GM23248 (cell line): ENCODE data around the gene NFKBIE. TPM values are rescaled to one million over a fixed set of nuclear protein-coding genes. Genes with fewer than 3 reads are reported as not detected.
"Not testable (repeated sequence)": the region's sequence is repeated elsewhere in the genome, so short reads cannot be mapped to it uniquely, and the experiment has no call there.

Source experiments
- DNase-seq: peaks from one replicate; pipeline ENCODE4 v3.0.0-alpha.2; 2015
- H2AFZ ChIP-seq: fragments of 200-600 bp; sonication (generic); 2 replicates; pipeline ENCODE4 v1.6.1; 2016; ENCODE audit warnings: antibody characterized with exemption
- H3F3A ChIP-seq: fragments of 200-600 bp; sonication (generic); 2 replicates; pipeline ENCODE4 v1.6.1; 2016; ENCODE audit warnings: mild to moderate bottlenecking, antibody characterized with exemption, mixed run types; ENCODE audit not compliant: insufficient read depth
- H3K27ac ChIP-seq: fragments of 200-600 bp; sonication (generic); 2 replicates; pipeline ENCODE4 v1.5.1; 2016; ENCODE audit warnings: mild to moderate bottlenecking
- H3K27me3 ChIP-seq: fragments of 200-600 bp; sonication (generic); replicated peaks from 2 replicates; pipeline ENCODE4 v1.6.1; 2016; ENCODE audit warnings: mild to moderate bottlenecking; ENCODE audit not compliant: insufficient read depth
- H3K36me3 ChIP-seq: fragments of 200-600 bp; sonication (generic); 2 replicates; pipeline ENCODE4 v1.6.1; 2016; ENCODE audit warnings: low read depth, mild to moderate bottlenecking
- H3K4me1 ChIP-seq: fragments of 200-600 bp; sonication (generic); 2 replicates; pipeline ENCODE4 v1.6.1; 2016; ENCODE audit warnings: mild to moderate bottlenecking; ENCODE audit not compliant: insufficient read depth
- H3K4me2 ChIP-seq: fragments of 200-600 bp; sonication (generic); one replicate; pipeline ENCODE4 v1.6.1; 2016; ENCODE audit warnings: mild to moderate bottlenecking; ENCODE audit not compliant: unreplicated experiment
- H3K4me3 ChIP-seq: fragments of 200-600 bp; sonication (generic); 2 replicates; pipeline ENCODE4 v1.5.1; 2016; ENCODE audit warnings: mild to moderate bottlenecking
- H3K79me2 ChIP-seq: fragments of 200-600 bp; sonication (generic); 2 replicates; pipeline ENCODE4 v1.6.1; 2016; ENCODE audit warnings: mild to moderate bottlenecking; ENCODE audit not compliant: insufficient read depth
- H3K9ac ChIP-seq: fragments of 200-600 bp; sonication (generic); 2 replicates; pipeline ENCODE4 v1.6.1; 2016; ENCODE audit warnings: mild to moderate bottlenecking
- H3K9me2 ChIP-seq: fragments of 200-600 bp; sonication (generic); 2 replicates; pipeline ENCODE4 v1.6.1; 2016; ENCODE audit warnings: mixed run types, mild to moderate bottlenecking, moderate library complexity; ENCODE audit not compliant: insufficient read depth
- H3K9me3 ChIP-seq: fragments of 200-600 bp; sonication (generic); one replicate; pipeline ENCODE4 v1.6.1; 2017; ENCODE audit warnings: low read depth
- H4K20me1 ChIP-seq: fragments of 200-600 bp; sonication (generic); 2 replicates; pipeline ENCODE4 v1.6.0; 2016; ENCODE audit not compliant: insufficient read depth
- EZH2 ChIP-seq: fragments of 200-600 bp; sonication (generic); IDR thresholded peaks from 2 replicates; pipeline ENCODE4 v1.6.1; 2018; ENCODE audit warnings: antibody characterized with exemption, mild to moderate bottlenecking; ENCODE audit not compliant: insufficient read depth, poor library complexity, severe bottlenecking
- EZH2phosphoT487 ChIP-seq: fragments of 200-600 bp; sonication (generic); IDR thresholded peaks from 2 replicates; pipeline ENCODE4 v1.6.1; 2018; ENCODE audit warnings: antibody characterized with exemption, moderate library complexity, mild to moderate bottlenecking, low read depth; ENCODE audit not compliant: insufficient read depth
- WGBS, 2 experiments: methylation state at CpG; one replicate each; pipeline ENCODE4 v1.1.6; 2015 to 2017; ENCODE audit warnings: low lambda C conversion rate in 2 of 2, low coverage in 1 of 2; ENCODE audit errors: missing lambda C conversion rate in 2 of 2; 5-methylcytosine and 5-hydroxymethylcytosine counted together
- in situ Hi-C: fragments of 300-500 bp; cut with MboI; formaldehyde crosslinking; loops from 2 replicates; pipeline ENCODE4 v1.15.0; 2020
- polyA plus RNA-seq: library from polyadenylated mRNA; unstranded; fragments of >200 nt; fragmentation: Nextera tagmentation; extraction: Ambion mirVana; gene quantifications from 2 replicates; pipeline ENCODE4 v1.2.1, GENCODE V29; 2016
- total RNA-seq: library from RNA; depleted of rRNA; stranded (reverse); fragments of >200 nt; shearing (Covaris generic); gene quantifications from 2 replicates; pipeline ENCODE4 v1.2.3, GENCODE V29; 2014; rRNA removed

The NFKBIE gene, protein sequence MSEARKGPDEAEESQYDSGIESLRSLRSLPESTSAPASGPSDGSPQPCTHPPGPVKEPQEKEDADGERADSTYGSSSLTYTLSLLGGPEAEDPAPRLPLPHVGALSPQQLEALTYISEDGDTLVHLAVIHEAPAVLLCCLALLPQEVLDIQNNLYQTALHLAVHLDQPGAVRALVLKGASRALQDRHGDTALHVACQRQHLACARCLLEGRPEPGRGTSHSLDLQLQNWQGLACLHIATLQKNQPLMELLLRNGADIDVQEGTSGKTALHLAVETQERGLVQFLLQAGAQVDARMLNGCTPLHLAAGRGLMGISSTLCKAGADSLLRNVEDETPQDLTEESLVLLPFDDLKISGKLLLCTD
- total RNA-seq (2.3 and 6.3 TPM in 2 replicates), polyA plus RNA-seq (3.5 and 4.5 TPM in 2 replicates)

GRCh38 chr6:44265007-44265721 lies at the start of gene NFKBIE:
NFKBIE (minus strand) TSS chr6:44265551; CDS start chr6:44265346, 205 bp downstream.
- TF ChIP-seq EZH2phosphoT487: no peak
- TF ChIP-seq EZH2: no peak
- Histone ChIP-seq H3F3A (no peaks in the 10 kb centered on the region), H3K4me1 (peaks cover 20% of the 10 kb centered on the region), H4K20me1 (no peaks in the 10 kb centered on the region), H3K4me3 (peak within 1 kb of the TSS; percentile 87), H3K9ac (peak within 1 kb of the TSS; percentile 81), H3K27me3 (peaks cover 20% of the 10 kb centered on the region), H2AFZ (peak within 1 kb of the TSS; percentile 79), H3K9me2 (no peaks in the 10 kb centered on the region), H3K9me3 (no peaks in the 10 kb centered on the region), H3K4me2 (peak within 1 kb of the TSS; percentile 88), H3K27ac (peak within 1 kb of the TSS; percentile 45), H3K79me2 (peaks cover 23% of the 10 kb centered on the region), H3K36me3 (no peaks in the 10 kb centered on the region)
- DNase-seq: peak; percentile 98
- in situ Hi-C loops: no loop called here
- 1 to 3% methylated on average over 19 to 37 of the region's 72 CpGs for WGBS, 2 experiments

DNA sequence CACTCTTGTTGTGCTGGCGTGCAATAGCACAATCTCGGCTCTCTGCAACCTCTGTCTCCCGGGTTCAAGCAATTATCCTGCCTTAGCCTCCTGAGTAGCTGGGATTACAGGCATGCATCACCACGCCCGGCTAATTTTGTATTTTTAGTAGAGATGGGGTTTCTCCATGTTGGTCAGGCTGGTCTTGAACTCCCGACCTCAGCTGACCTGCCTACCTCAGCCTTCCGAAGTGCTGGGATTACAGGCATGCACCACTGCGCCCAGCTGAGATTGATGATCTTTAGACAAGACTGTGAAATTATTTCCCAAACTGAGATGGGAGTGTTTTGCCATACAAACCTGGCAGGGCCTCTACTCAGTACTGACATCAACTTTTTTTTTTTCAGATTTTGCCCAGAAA lies 49.3 kb upstream of the NFKBIE start:
- peaks cover 13% of the 10 kb centered on the region for H3F3A ChIP-seq
- WGBS, 2 experiments: 71 to 80% methylated on average over 8 of the region's 8 CpGs
- H3K9me3 ChIP-seq, H3K79me2 ChIP-seq, H3K9me2 ChIP-seq, H3K4me1 ChIP-seq, H3K27ac ChIP-seq, DNase-seq, H3K4me3 ChIP-seq, H3K9ac ChIP-seq, H3K4me2 ChIP-seq, H4K20me1 ChIP-seq, in situ Hi-C loops, H2AFZ ChIP-seq: not testable (repeated sequence)
- H3K36me3 ChIP-seq: peaks cover 11% of the 10 kb centered on the region; the same call in 1 of the 2 replicates
- peaks cover 17% of the 10 kb centered on the region for H3K27me3 ChIP-seq

DNA sequence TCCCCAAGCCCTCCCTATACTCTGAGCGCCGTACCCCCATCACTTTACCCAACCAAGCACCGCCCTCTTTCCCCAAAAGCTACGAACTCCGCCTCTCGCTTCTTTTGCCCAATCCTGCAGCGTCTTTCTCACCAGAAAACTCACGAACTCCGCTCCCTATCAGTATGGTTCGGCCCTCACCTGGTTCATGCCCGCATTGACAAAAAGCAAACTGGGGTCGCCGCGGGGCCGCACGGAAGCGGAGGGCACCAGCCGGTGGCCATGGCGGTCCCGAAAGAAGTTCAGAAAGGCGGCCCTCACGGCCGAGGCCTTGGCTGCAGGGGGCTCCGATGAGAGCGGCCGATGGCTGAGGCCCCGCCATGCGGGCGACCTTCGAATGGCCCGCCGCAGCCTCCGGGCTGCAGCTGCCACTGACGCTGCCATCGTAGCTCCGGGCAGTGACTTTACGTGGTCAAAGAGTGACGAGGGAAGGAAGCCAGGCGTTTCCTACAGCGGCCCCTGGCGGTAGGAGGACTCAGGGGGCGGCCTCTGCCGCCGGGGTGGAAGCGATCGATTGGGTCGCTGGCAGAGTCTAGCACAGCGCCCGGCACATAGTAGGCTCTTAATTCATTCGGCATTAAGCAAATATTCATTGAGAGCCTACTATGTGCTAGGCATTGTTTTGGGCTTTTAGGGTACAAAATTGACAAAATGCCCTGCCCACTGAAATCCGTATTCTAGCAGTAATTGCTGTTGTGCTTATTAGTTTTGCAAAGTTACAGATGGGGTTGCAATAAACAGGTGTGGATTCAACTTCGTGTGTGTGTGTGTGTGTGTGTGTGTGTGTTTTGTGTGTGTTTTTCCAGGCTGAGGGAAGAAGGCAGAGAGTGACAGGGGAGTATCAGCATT lies 47.8 kb upstream of the NFKBIE start, which contains the start of gene AARS2:
TSS of gene AARS2 (minus strand) at position 447 of the 888 bp plus-strand sequence. CDS start at position 423, 24 bp downstream.
- TF ChIP-seq EZH2 (no peak), EZH2phosphoT487 (no peak)
- no peaks in the 10 kb centered on the region for H4K20me1 ChIP-seq
- no peaks in the 10 kb centered on the region for H3K9me2 ChIP-seq
- H3K27me3 ChIP-seq: peaks cover 5% of the 10 kb centered on the region; the same call in 1 of the 2 replicates
- H3K4me1 ChIP-seq: peaks cover 15% of the 10 kb centered on the region
- H3K9me3 ChIP-seq: no peaks in the 10 kb centered on the region
- peaks cover 17% of the 10 kb centered on the region for H3F3A ChIP-seq
- peak within 1 kb of the TSS; percentile 85 for H3K4me3 ChIP-seq
- DNase-seq: peak; percentile 88
- 1 to 2% methylated on average over 52 of the region's 52 CpGs for WGBS, 2 experiments
- H2AFZ ChIP-seq: peak within 1 kb of the TSS; percentile 89
- peaks cover 12% of the 10 kb centered on the region; the same call in 1 of the 2 replicates for H3K36me3 ChIP-seq
- in situ Hi-C loops: no loop called here
- peak within 1 kb of the TSS; percentile 93 for H3K9ac ChIP-seq
- peak within 1 kb of the TSS; percentile 77 for H3K4me2 ChIP-seq
- peaks cover 9% of the 10 kb centered on the region; the same call in 1 of the 2 replicates for H3K79me2 ChIP-seq
- H3K27ac ChIP-seq: peak within 1 kb of the TSS; percentile 57

DNA sequence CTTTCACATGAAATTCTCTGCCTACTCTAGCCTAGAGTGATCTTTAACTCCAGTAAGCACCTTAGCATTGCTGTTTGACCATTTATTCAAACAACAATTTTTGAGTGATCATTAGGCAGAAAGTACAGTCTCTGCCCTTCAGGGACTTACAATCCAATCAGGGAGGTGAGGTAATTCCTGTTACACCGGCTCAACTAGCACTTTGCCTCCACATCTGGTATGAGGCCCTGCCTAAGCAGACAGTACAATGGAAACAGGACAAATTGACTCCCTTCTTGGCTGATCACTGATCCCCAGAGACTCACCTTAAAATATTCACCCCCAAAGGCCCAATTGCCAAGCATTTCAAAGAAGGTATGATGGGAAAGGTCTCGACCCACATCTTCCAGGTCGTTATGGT lies 46.4 kb upstream of the NFKBIE start:
- H4K20me1 ChIP-seq: no peaks in the 10 kb centered on the region
- H3K9ac ChIP-seq: no peak overlapping the region
- H3K9me2 ChIP-seq: no peaks in the 10 kb centered on the region
- peak overlapping the region; percentile 77 for H3K4me2 ChIP-seq
- in situ Hi-C loops: no loop called here
- H3K36me3 ChIP-seq: peaks cover 12% of the 10 kb centered on the region; the same call in 1 of the 2 replicates
- H3K9me3 ChIP-seq: no peaks in the 10 kb centered on the region
- no peak overlapping the region for H2AFZ ChIP-seq
- H3F3A ChIP-seq: peaks cover 17% of the 10 kb centered on the region
- no peak overlapping the region for H3K27ac ChIP-seq
- H3K4me1 ChIP-seq: peaks cover 15% of the 10 kb centered on the region
- 84 to 95% methylated on average over 3 of the region's 3 CpGs for WGBS, 2 experiments
- no peak for TF ChIP-seq EZH2phosphoT487
- no peak for TF ChIP-seq EZH2
- peak overlapping the region; percentile 85 for H3K4me3 ChIP-seq
- no peak for DNase-seq
- no peaks in the 10 kb centered on the region for H3K27me3 ChIP-seq
- peaks cover 9% of the 10 kb centered on the region; the same call in 1 of the 2 replicates for H3K79me2 ChIP-seq
